Head of caudate nucleus (tissue), 42 donors: ENCODE results near the gene TPRG1.

Experiments
- DNase-seq, 42 donors: peaks; one replicate each; pipeline versions ENCODE4 v3.0.0 to v3.0.0-alpha.2; 2020 to 2021; ENCODE audit warnings: mixed read lengths in 7 of 42
- intact Hi-C: fragments of 100-400 bp; cut with DNase I; formaldehyde crosslinking; loops from one replicate; pipeline ENCODE4 v1.15.0; 2022

Gene TPRG1

GRCh38 chr3:189331002-189331418 is 159.2 kb downstream of the TPRG1 start:
- DNase-seq = no peak
- intact Hi-C loops = no loop called here

DNA sequence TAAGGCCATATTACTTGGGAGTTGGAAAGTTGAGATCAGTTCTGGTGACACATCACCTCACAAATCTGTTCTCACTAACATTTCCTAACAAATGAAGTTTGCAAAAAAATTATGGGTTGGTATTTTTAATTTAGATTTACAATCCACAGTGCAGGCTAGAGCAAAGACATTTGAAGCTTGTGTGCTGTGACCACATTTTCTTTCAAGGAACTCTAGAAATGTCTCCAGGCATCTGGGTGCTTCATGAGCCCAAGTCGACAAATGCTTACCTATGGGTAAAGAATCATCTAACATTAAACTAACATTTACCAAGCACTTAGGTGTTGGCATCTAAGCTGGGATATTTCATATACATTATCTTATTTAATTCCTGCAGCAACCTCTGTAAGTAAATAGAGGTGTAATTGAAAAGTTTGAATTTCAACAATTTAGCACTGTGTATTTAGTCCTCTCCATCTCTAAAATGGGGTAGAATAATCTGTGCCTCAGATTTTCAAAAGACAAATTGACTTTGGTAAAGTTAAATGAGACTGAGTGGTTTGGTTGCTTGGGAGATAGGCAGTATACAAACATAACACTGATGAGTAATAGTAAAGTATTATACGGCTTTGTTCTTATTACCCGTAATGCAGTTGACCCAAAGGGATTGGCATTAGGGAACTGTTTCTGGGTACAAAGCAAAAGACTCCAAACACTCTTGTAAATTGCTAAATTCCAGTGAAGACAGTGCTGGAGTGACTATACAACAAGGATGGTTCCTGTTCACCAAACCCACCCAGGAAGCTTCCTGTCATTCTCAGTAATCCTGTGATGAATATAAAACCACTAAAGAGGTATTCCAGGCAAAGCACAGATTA is 162.5 kb downstream of the TPRG1 start:
- intact Hi-C loops = no loop called here
- no peak for DNase-seq

DNA sequence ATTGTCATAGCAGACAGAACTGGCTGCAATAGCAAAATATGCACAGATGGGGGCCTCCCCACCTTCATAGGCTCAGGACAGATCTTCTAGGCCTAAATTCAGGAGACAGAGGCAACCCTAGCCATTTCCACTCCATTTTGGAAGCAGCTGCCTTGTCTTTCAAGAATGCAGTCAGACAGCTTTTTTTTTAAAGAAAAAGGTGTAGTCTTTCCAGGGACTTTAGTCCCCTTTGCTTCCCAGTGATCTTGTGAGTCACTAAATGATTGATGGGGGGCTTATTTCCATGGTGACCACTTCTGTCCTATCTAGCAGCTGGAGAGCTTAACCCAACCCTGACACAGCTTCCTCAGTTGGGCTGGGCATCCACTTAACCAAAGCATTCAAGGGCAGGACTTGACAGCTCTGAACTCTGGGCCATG is 165.9 kb downstream of the TPRG1 start:
- DNase-seq = no peak
- intact Hi-C loops = no loop called here

DNA sequence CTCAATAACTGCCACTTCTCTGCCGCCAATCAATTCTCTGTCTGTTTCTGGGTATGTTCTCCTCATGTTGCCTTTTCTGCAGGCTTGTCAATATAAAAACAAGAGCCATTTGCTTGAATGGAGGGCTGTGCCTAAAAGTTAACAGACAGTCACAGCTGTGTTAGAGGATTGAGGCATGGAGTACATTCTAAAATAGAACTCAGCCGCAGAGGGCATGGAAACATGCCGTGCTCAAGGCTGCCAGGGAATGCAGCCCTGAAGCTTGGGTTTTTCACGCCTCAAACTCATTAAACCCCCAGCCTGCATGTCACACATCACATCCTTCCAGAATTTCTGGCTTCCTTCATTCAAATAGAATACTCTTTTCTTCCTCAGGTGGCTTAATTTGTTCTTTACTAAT is 166.6 kb downstream of the TPRG1 start:
- intact Hi-C loops = no loop called here
- DNase-seq = no peak

DNA sequence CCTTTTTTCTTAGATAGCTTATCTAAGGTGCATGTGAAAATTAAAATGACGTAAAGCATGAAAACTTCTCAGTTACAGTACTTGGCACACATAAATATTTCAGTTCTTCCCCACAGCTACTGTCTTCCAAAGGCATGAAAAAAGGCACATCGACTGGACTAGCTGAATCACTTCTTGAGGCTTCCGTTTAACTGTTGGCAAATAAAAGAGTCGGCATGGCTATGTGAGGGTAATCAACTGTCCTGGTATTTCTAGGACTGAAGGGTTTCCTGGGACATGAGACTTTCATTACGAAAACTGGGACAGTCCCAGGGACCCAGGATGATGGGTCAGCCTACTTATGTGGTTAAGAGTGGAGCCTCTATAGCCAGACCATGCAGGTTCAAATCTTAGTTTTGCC is 168.2 kb downstream of the TPRG1 start:
- no peak for DNase-seq
- intact Hi-C loops = no loop called here

GRCh38 chr3:189340680-189341460 is 169.1 kb downstream of the TPRG1 start:
- DNase-seq = no peak
- intact Hi-C loops = no loop called here

DNA sequence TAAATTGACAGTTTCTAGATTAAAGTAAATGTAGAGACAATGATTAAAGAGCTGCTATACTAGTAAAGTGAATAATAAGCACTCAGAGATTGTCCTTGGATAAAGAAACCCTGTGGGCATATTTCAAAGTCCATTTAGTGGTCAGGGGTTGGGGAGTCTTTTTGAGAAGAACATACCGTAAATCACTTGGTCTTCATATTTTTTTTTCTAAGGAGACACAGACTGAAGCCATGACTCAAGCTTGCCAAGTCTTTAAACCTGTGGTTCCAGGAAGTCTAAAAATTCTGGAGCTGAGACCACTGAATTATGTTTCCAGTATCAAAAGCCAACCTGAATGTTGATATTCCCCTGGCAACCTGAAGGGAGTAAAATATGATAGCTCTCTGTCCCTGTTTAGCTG is 171.0 kb downstream of the TPRG1 start:
- intact Hi-C loops = no loop called here
- DNase-seq = no peak

DNA sequence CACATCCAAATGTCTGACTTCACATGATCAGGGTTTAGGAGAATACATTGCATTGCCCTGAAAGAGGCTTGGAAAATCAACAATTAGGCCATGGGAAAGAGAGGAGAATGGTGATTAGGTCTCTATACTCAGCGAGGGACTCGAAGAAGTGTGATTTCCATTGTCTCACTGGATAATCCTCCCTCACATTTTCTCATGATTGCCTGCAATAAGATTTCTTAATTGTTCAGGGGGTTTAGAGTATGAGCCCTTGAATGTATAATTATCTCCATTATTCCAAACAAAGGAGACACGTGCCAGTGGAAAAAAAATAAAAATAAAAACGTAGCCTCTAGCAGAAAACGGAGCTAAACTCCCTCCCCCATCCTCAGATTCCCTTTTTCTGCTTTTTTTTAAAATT is 173.2 kb downstream of the TPRG1 start:
- no peak for DNase-seq
- intact Hi-C loops = no loop called here

GRCh38 chr3:189349772-189350171 is 178.0 kb downstream of the TPRG1 start:
- intact Hi-C loops = no loop called here
- no peak for DNase-seq

DNA sequence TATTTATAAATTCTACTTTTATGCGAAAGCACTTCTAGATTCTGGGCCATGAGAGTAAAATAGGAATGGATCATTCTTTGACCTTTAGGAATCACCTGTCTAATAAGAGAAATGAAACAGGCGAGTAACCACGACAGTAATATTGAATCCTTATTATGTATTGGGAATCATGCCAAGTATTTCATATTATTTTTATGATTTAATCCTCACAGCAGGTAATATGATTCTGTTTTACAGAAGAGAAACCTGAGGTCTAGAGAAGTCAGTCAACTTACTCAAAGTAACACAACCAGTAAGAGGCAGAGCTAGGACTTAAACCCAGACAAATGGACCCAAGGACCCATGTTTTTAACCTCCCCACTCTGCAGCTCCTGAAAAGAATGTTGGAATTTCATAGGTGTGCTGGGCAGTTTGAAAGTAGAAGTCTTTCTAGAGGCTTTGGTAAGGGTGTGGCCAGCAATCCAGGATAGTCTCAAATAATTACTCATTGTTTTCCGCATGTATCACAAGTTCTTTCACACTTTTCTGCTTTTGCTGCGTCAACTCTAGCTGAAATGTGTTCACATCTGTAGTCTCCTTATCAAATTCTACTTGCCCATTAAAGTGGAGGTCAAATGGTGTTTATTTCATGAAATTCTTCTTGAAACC is 181.7 kb downstream of the TPRG1 start:
- intact Hi-C loops = no loop called here
- no peak for DNase-seq

- intact Hi-C loops = no loop called here
- no peak for DNase-seq
Observed at GRCh38 chr3:189353988-189354889, 182.5 kb downstream of the TPRG1 start.

DNA sequence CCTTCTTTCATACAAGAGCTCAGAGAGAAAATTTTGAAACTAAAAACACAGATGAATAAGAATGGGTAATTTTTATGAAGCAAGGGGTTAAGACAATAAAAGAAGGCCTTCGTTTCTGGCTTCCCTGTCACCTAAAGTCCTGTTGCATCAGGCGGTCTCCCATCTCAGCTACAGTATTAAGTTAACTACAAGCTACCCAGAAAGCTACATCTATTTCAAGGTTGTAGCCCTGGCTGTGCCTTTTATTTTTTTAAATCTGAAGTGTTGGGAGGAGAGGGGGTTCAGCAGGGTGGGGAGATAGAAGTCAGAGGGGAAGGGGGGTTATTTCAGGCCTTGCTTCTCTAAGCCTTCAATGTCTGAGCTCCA is 183.3 kb downstream of the TPRG1 start:
- intact Hi-C loops = no loop called here

DNA sequence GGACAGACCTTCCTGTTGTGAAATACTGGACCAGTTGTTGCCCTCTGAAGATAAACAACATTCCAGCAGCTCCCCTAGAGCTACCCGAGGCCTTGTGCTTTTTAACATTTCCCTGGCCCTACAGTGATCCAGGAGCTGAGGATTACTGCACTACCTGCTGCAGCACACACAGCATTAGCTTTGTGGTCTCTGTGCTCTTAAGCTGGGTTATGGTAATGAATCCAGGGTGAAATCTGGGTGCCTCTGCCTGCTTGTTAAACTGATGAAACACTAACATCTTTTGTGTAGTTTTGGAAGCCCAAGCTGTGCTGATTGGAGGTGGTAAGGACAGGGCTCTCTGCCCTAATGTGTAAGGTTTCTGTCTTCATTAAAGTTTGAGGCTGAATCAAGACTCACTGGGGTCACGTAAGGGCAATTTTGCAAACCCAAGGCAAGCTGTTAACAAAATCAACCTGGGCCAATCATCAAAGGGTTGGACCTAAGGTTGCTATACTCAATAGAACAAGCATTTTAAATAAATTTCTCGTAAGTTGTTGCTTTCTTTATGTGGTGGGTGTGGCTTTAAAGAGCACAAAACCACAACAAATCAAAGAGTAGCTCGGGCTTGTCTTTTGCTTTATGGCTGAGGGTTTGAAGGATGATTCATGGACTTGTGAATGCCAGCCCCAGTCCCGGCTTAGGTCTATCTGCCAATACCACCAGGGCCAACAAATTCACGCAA is 183.9 kb downstream of the TPRG1 start:
- intact Hi-C loops = no loop called here
- no peak for DNase-seq

More for the DNA sequence above, 183.3 kb downstream of the TPRG1 start:
- no peak for DNase-seq

- DNase-seq = no peak
- intact Hi-C loops = no loop called here
Observed at GRCh38 chr3:189360291-189360690, 188.5 kb downstream of the TPRG1 start.

- DNase-seq = no peak
- intact Hi-C loops = no loop called here
Observed at GRCh38 chr3:189361103-189361835, 189.5 kb downstream of the TPRG1 start.

GRCh38 chr3:189363590-189364255 is 192.0 kb downstream of the TPRG1 start:
- peak in 7 of 42 donors; percentile 2 to 44 (median 10) for DNase-seq
- intact Hi-C loops = no loop called here
